ENCODE measurements around the gene SCNN1B. TPM values are rescaled to one million over a fixed set of nuclear protein-coding genes. Genes with fewer than 3 reads are reported as not detected.
"Not testable (repeated sequence)": the region's sequence is repeated elsewhere in the genome, so short reads cannot be mapped to it uniquely, and the experiment has no call there.

Gene SCNN1B
- total RNA-seq, 1 experiment from 2014 or later, result not detected

DNA sequence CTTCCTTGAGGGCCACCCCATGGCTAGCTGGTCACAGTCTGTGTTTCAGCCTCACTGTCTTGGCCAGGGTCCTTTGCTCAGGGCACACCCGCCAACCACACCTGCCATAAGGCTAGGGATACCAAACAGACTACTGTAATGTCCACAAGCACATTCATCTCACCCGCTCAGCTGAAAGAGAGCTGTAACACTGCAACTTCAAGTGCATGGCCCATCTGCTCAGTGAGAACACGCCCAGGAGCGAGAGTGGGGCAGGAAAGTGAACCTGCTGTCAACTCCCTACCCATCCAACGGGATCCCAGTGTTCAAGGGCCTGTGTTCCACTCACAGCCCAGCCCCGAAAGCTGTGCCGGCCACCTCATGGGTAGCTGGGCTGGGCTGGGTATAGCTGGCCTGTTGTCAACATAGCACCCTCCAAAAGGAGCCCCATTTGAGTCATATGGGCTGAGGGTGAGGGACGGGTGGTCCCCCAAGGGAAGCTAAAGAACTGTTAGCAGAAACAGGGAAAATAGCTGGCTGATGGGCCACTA lies 55.7 kb downstream of the SCNN1B start:
- Histone ChIP-seq H4K20me1 (ENCODE audit: insufficient read depth, low read depth, low read length) (no peaks in the 10 kb centered on the region), H3K4me2 (ENCODE audit: low read depth, low read length, poor library complexity, severe bottlenecking) (no peak overlapping the region), H3K9ac (ENCODE audit: low read length) (no peak overlapping the region), H3K79me2 (ENCODE audit: low read length) (no peaks in the 10 kb centered on the region), H3K4me1 (ENCODE audit: low read length) (no peaks in the 10 kb centered on the region), H2AFZ (ENCODE audit: low read length) (no peak overlapping the region), H3K36me3 (ENCODE audit: insufficient read depth, low read length) (no peaks in the 10 kb centered on the region), H3K27ac (ENCODE audit: low read length) (no peak overlapping the region), H3K27me3 (ENCODE audit: low read length) (no peaks in the 10 kb centered on the region), H3K9me3 (ENCODE audit: low read length) (no peaks in the 10 kb centered on the region), H3K9me2 (replicated peaks; ENCODE audit: insufficient read depth, low read length) (no peaks in the 10 kb centered on the region), H3K4me3 (ENCODE audit: low read length) (no peak overlapping the region)
- no peak for DNase-seq

DNA sequence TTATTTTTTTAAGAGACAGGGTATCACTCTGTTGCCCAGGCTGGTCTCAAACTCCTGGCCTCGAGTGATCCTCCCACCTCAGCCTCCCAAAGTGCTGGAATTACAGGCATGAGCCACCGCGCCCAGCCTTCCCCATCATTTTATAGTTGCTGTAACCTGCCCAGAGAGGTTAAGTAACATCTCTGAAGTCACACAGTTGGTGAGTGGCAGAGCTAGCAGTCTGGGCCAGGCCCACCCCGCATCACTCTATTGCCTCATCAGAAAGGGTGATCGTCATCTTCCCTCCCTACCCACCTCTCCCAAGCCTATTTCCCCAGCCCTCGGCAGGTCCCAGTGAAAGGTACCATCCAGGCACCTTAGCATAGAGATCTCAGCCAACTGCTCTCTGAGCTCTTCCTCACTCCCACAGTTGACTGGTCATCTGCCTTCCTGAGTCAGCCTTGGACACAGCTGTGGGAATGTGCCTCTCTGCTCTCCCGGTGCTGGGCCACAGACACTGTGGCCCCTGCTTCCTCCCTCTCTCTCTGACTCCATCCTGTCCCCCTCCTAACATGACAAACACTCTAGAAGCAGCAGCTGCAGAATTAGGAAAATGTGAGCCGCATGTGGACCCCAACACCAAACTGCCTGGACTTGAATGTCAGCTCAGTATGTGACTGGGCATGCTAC lies 57.1 kb downstream of the SCNN1B start:
- Histone ChIP-seq H3K4me3 (ENCODE audit: low read length) (no peak overlapping the region), H4K20me1 (ENCODE audit: insufficient read depth, low read depth, low read length) (no peaks in the 10 kb centered on the region), H3K79me2 (ENCODE audit: low read length) (no peaks in the 10 kb centered on the region), H3K9me2 (replicated peaks; ENCODE audit: insufficient read depth, low read length) (no peaks in the 10 kb centered on the region), H3K9ac (ENCODE audit: low read length) (no peak overlapping the region), H3K4me1 (ENCODE audit: low read length) (no peaks in the 10 kb centered on the region), H2AFZ (ENCODE audit: low read length) (no peak overlapping the region), H3K9me3 (ENCODE audit: low read length) (no peaks in the 10 kb centered on the region), H3K27ac (ENCODE audit: low read length) (no peak overlapping the region), H3K36me3 (ENCODE audit: insufficient read depth, low read length) (no peaks in the 10 kb centered on the region), H3K4me2 (ENCODE audit: low read depth, low read length, poor library complexity, severe bottlenecking) (no peak overlapping the region), H3K27me3 (ENCODE audit: low read length) (no peaks in the 10 kb centered on the region)
- no peak for DNase-seq

DNA sequence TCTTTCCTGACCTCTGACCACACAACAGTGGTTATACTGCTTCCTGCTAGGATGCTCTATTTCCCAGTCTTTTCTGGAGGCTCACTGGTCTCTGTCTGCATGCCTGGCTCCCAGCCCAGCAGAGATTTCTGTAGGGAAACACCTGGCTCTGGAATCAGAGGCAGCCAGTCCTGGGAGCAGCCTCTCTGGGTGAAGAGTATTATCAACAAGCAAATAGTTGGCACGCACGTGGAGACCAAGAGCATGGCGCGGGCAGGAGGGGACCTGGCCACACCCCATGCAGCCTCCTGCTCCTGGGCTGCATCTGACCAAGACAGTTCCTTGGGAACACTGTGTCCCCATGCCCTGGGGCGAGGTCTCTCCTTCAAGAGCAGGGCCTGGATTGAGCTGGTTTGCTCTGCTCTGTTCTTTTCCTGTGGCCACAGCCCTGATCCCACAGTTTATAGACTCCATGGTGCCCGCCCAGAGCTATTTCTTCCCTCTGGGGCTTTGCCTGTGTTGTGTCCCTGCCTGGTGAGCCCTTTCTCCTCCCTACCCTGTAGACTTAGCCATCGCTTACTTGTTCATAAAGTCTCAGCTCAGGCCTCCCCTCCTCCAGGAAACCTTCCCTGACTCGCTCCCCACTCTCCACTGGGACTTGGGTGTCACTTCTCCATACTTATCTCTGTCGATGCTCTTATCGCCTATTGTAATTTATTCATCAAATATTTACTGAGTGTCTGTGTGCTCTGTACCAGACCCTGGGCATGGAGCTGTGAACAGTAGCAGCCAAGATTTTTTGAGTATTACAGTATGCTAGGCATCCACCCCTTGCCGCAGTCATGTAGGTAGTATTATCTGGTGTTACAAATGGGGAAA lies 60.6 kb downstream of the SCNN1B start:
- Histone ChIP-seq H3K4me1 (ENCODE audit: low read length) (no peaks in the 10 kb centered on the region), H3K9ac (ENCODE audit: low read length) (no peak overlapping the region), H3K79me2 (ENCODE audit: low read length) (no peaks in the 10 kb centered on the region), H2AFZ (ENCODE audit: low read length) (no peak overlapping the region), H3K9me3 (ENCODE audit: low read length) (no peaks in the 10 kb centered on the region), H3K4me3 (ENCODE audit: low read length) (no peak overlapping the region), H3K36me3 (ENCODE audit: insufficient read depth, low read length) (no peaks in the 10 kb centered on the region), H3K4me2 (ENCODE audit: low read depth, low read length, poor library complexity, severe bottlenecking) (no peak overlapping the region), H3K27me3 (ENCODE audit: low read length) (no peaks in the 10 kb centered on the region), H3K9me2 (replicated peaks; ENCODE audit: insufficient read depth, low read length) (no peaks in the 10 kb centered on the region), H3K27ac (ENCODE audit: low read length) (no peak overlapping the region), H4K20me1 (ENCODE audit: insufficient read depth, low read depth, low read length) (no peaks in the 10 kb centered on the region)
- DNase-seq, result no peak

DNA sequence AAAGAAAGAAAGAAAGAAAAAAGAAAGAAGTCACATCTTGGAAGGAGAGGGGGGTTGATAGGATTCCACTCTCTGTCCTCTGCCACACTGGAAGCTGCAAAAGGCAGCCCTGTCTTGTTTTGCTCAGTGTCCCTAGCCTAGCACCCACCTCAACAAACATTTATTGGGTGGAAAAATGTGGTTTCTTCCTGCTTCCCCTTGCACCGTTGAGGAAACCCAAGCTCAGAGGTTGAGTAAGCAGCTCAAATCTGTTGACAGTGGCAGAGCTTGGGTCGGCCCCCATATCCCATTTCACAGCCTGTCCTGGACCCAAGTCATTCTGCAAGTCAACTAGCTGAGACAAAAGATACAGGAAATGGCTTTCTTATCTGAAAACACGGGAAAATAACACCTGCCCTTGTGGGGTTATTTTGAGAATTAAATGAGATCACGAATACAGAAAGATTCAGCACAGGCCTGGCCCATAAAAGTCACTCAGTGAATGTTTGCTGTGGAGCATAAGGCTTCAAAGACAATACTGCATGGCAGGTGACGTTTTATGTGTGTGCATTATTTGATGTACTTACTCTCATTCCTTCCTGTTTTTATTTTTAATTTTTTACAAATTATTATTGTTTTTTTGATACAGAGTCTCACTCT lies 63.6 kb downstream of the SCNN1B start:
- H3K27me3 ChIP-seq (ENCODE audit: low read length), result no peaks in the 10 kb centered on the region
- H3K27ac ChIP-seq (ENCODE audit: low read length), result no peak overlapping the region
- H3K4me3 ChIP-seq (ENCODE audit: low read length), result no peak overlapping the region
- H3K36me3 ChIP-seq (ENCODE audit: insufficient read depth, low read length), result no peaks in the 10 kb centered on the region
- no peak for DNase-seq
- H3K9ac ChIP-seq (ENCODE audit: low read length), result no peak overlapping the region
- H3K4me1 ChIP-seq (ENCODE audit: low read length), result no peaks in the 10 kb centered on the region
- H3K9me3 ChIP-seq (ENCODE audit: low read length), result no peaks in the 10 kb centered on the region
- no peaks in the 10 kb centered on the region for H4K20me1 ChIP-seq (ENCODE audit: insufficient read depth, low read depth, low read length)
- no peak overlapping the region for H3K4me2 ChIP-seq (ENCODE audit: low read depth, low read length, poor library complexity, severe bottlenecking)
- no peak overlapping the region for H2AFZ ChIP-seq (ENCODE audit: low read length)
- H3K79me2 ChIP-seq (ENCODE audit: low read length), result no peaks in the 10 kb centered on the region
- no peaks in the 10 kb centered on the region for H3K9me2 ChIP-seq (replicated peaks; ENCODE audit: insufficient read depth, low read length)

DNA sequence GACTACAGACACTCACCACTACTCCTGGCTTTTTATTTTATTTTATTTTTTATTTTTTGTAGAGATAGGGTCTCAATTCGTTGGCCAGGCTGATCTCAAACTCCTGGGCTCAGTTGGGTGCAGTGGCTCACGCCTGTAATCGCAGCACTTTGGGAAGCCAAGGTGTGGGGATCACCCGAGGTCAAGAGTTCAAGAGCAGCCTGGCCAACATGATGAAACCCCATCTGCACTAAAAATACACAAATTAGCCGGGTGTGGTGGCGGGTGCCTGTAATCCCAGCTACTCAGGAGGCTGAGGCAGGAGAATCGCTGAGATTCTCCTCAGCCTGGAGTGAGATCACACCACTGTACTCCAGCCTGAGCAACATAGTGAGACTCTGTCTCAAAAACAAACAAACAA lies 64.2 kb downstream of the SCNN1B start:
- not testable (repeated sequence) for H2AFZ ChIP-seq (ENCODE audit: low read length)

DNA sequence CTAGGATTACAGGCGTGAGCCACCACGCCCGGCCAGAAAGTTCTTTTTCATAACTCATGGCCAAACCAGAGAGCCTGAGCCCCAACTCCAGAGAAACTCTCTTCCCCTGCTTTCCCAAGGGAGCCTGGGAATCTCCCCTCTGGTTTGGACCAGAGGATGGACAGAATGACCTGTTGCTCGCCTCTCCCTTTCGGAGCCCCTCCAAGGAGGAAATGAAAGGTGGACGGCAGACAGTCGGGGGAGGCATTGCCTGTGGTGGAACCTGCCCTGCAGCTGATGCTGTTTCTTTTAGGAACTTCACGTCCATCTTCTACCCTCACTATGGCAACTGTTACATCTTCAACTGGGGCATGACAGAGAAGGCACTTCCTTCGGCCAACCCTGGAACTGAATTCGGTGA lies 65.5 kb downstream of the SCNN1B start:
- no peak for DNase-seq
- Histone ChIP-seq H3K9ac (ENCODE audit: low read length) (no peak overlapping the region), H3K9me3 (ENCODE audit: low read length) (no peaks in the 10 kb centered on the region), H3K4me3 (ENCODE audit: low read length) (no peak overlapping the region), H2AFZ (ENCODE audit: low read length) (no peak overlapping the region), H4K20me1 (ENCODE audit: insufficient read depth, low read depth, low read length) (no peaks in the 10 kb centered on the region), H3K9me2 (replicated peaks; ENCODE audit: insufficient read depth, low read length) (no peaks in the 10 kb centered on the region), H3K79me2 (ENCODE audit: low read length) (no peaks in the 10 kb centered on the region), H3K36me3 (ENCODE audit: insufficient read depth, low read length) (no peaks in the 10 kb centered on the region), H3K27ac (ENCODE audit: low read length) (no peak overlapping the region), H3K4me2 (ENCODE audit: low read depth, low read length, poor library complexity, severe bottlenecking) (no peak overlapping the region), H3K27me3 (ENCODE audit: low read length) (no peaks in the 10 kb centered on the region), H3K4me1 (ENCODE audit: low read length) (no peaks in the 10 kb centered on the region)

More for the DNA sequence above, 64.2 kb downstream of the SCNN1B start:
- not testable (repeated sequence) for H3K4me3 ChIP-seq (ENCODE audit: low read length); H3K9me2 ChIP-seq (replicated peaks; ENCODE audit: insufficient read depth, low read length); H3K9me3 ChIP-seq (ENCODE audit: low read length); H3K4me1 ChIP-seq (ENCODE audit: low read length); H3K9ac ChIP-seq (ENCODE audit: low read length); DNase-seq; H3K27ac ChIP-seq (ENCODE audit: low read length); H3K4me2 ChIP-seq (ENCODE audit: low read depth, low read length, poor library complexity, severe bottlenecking); H4K20me1 ChIP-seq (ENCODE audit: insufficient read depth, low read depth, low read length); H3K27me3 ChIP-seq (ENCODE audit: low read length); H3K36me3 ChIP-seq (ENCODE audit: insufficient read depth, low read length); H3K79me2 ChIP-seq (ENCODE audit: low read length)

DNA sequence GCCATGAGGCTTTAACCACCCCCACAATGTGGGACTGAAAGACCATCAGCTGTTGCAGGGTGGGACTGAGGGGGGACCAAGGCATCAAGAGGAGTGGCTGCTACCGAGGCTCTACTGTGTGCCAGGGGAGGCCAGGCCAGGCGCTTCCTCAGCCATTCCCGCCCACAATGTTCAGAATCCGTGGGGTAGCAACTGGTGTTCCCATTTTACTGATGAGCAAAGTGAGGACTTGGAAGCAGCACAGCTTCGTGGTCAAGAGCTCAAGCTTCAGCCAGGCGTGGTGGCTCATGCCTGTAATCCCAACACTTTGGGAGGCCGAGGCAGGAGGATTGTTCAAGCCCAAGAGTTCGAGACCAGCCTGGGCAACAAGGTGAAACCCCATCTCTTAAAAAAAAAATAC lies 65.9 kb downstream of the SCNN1B start:
- Histone ChIP-seq H3K27ac (ENCODE audit: low read length) (no peak overlapping the region), H3K9me3 (ENCODE audit: low read length) (no peaks in the 10 kb centered on the region), H3K4me2 (ENCODE audit: low read depth, low read length, poor library complexity, severe bottlenecking) (no peak overlapping the region), H3K9ac (ENCODE audit: low read length) (no peak overlapping the region), H3K36me3 (ENCODE audit: insufficient read depth, low read length) (no peaks in the 10 kb centered on the region), H2AFZ (ENCODE audit: low read length) (no peak overlapping the region), H3K79me2 (ENCODE audit: low read length) (no peaks in the 10 kb centered on the region), H3K4me1 (ENCODE audit: low read length) (no peaks in the 10 kb centered on the region), H4K20me1 (ENCODE audit: insufficient read depth, low read depth, low read length) (no peaks in the 10 kb centered on the region), H3K4me3 (ENCODE audit: low read length) (no peak overlapping the region), H3K27me3 (ENCODE audit: low read length) (no peaks in the 10 kb centered on the region), H3K9me2 (replicated peaks; ENCODE audit: insufficient read depth, low read length) (no peaks in the 10 kb centered on the region)
- no peak for DNase-seq

DNA sequence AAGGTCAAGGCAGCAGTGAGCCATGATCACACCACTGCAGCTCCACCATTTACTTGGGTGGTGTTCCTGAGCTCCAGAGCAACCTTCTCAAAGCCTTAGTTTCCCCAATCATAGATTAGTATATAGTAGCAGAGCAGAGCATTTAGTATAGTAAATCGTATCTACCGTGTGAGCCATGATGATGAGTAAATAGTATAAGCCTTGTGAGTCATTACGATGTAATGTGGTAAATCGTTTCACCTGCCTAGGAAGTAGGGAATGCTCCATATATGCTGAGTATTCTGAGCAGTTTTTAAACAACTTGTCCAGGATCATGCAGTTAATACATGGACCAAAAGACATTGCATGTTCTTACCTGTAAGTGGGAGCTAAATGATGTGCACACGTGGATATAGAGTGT lies 66.4 kb downstream of the SCNN1B start:
- Histone ChIP-seq H3K9me3 (ENCODE audit: low read length) (no peaks in the 10 kb centered on the region), H3K9me2 (replicated peaks; ENCODE audit: insufficient read depth, low read length) (no peaks in the 10 kb centered on the region), H3K4me3 (ENCODE audit: low read length) (no peak overlapping the region), H3K9ac (ENCODE audit: low read length) (no peak overlapping the region), H3K27me3 (ENCODE audit: low read length) (no peaks in the 10 kb centered on the region), H3K4me2 (ENCODE audit: low read depth, low read length, poor library complexity, severe bottlenecking) (no peak overlapping the region), H3K27ac (ENCODE audit: low read length) (no peak overlapping the region), H2AFZ (ENCODE audit: low read length) (no peak overlapping the region), H4K20me1 (ENCODE audit: insufficient read depth, low read depth, low read length) (no peaks in the 10 kb centered on the region), H3K36me3 (ENCODE audit: insufficient read depth, low read length) (no peaks in the 10 kb centered on the region), H3K79me2 (ENCODE audit: low read length) (no peaks in the 10 kb centered on the region), H3K4me1 (ENCODE audit: low read length) (no peaks in the 10 kb centered on the region)
- DNase-seq, result no peak
